Measurements from ENCODE around the gene FNIP1. TPM values are rescaled to one million over a fixed set of nuclear protein-coding genes. Genes with fewer than 3 reads are reported as not detected.

The FNIP1 gene
- total and polyA plus RNA-seq, 2 of the 13 experiments (the other 11 are each of a cell fraction or from before 2014, with no cell fraction given), result 10.9 to 29.3 TPM

DNA sequence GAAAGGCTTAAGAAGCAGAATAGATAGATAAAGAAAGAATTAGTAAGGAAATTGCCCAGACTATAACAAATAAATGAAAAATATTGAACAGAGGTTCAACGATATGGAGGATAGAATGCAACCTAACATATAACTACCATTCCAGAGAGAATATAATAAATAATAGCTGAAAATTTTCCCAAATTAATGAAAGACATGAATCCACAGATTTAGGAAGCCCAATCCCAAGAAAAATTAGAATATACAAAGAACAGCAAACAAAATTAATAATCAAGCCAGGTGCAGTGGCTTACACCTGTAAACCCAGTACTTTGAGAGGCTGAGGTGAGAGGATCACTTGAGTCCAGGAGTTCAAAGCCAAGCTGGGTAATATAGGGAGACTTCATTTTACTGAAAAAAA is 27.8 kb upstream of the FNIP1 start (continued):
- TF ChIP-seq, protein P1, sequence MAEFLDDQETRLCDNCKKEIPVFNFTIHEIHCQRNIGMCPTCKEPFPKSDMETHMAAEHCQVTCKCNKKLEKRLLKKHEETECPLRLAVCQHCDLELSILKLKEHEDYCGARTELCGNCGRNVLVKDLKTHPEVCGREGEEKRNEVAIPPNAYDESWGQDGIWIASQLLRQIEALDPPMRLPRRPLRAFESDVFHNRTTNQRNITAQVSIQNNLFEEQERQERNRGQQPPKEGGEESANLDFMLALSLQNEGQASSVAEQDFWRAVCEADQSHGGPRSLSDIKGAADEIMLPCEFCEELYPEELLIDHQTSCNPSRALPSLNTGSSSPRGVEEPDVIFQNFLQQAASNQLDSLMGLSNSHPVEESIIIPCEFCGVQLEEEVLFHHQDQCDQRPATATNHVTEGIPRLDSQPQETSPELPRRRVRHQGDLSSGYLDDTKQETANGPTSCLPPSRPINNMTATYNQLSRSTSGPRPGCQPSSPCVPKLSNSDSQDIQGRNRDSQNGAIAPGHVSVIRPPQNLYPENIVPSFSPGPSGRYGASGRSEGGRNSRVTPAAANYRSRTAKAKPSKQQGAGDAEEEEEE (CRISPR knock-in tag; IDR thresholded peaks at IDR 0.05; ENCODE audit: borderline replicate concordance), result no peak

DNA sequence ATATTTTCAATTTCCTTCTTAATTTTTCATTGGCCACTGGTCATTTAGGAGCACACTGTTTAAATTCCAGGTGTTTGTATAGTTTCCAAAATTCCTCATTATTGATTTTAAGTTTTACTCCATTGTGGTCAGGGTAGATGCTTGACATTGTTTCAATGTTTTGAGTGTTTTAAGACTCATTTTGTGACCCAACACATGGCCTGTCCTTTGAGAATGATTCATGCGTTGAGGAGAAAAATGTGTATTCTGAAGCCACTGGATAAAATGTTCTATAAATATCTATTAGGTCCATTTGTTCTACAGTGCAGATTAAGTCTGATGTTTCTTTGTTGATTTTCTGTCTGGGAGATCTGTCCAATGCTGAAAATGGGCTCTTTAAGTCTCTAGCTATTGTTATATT is 24.4 kb upstream of the FNIP1 start:
- ATAC-seq, result no peak
- in situ Hi-C loops (cut with HindIII; ENCODE audit: extremely low pct_ligation_motif_present, low pct_unique_long_range_greater_than_20kb) (no loop called here), intact Hi-C loops (cut with micrococcal nuclease; ENCODE audit: unreplicated experiment) (no loop called here)
- no peak overlapping the region for H3K27ac ChIP-seq (ENCODE audit: extremely low read length, insufficient read depth, low read length)
- TF ChIP-seq SUZ12 (IDR thresholded peaks at IDR 0.05; ENCODE audit: low read depth, low read length), result no peak
- no peak for TF ChIP-seq ELF3 (CRISPR knock-in tag; IDR thresholded peaks at IDR 0.05)
- TF ChIP-seq BCL6 (CRISPR knock-in tag; IDR thresholded peaks at IDR 0.05), result no peak
- no peak for TF ChIP-seq SIX4 (CRISPR knock-in tag; IDR thresholded peaks at IDR 0.05)
- no peak for TF ChIP-seq ZKSCAN8 (CRISPR knock-in tag; IDR thresholded peaks at IDR 0.05; ENCODE audit: borderline replicate concordance)
- TF ChIP-seq NPAS2 (CRISPR knock-in tag; IDR thresholded peaks at IDR 0.05; ENCODE audit: borderline replicate concordance), result no peak
- no peak for TF ChIP-seq RAD51 (IDR thresholded peaks at IDR 0.05; ENCODE audit: borderline replicate concordance)
- TF ChIP-seq ATF7 (IDR thresholded peaks at IDR 0.05), result no peak
- TF ChIP-seq ATF7 (CRISPR knock-in tag; IDR thresholded peaks at IDR 0.05), result no peak
- TF ChIP-seq TSC22D2 (CRISPR knock-in tag; IDR thresholded peaks at IDR 0.05; ENCODE audit: borderline replicate concordance), result no peak
- TF ChIP-seq, protein P2, sequence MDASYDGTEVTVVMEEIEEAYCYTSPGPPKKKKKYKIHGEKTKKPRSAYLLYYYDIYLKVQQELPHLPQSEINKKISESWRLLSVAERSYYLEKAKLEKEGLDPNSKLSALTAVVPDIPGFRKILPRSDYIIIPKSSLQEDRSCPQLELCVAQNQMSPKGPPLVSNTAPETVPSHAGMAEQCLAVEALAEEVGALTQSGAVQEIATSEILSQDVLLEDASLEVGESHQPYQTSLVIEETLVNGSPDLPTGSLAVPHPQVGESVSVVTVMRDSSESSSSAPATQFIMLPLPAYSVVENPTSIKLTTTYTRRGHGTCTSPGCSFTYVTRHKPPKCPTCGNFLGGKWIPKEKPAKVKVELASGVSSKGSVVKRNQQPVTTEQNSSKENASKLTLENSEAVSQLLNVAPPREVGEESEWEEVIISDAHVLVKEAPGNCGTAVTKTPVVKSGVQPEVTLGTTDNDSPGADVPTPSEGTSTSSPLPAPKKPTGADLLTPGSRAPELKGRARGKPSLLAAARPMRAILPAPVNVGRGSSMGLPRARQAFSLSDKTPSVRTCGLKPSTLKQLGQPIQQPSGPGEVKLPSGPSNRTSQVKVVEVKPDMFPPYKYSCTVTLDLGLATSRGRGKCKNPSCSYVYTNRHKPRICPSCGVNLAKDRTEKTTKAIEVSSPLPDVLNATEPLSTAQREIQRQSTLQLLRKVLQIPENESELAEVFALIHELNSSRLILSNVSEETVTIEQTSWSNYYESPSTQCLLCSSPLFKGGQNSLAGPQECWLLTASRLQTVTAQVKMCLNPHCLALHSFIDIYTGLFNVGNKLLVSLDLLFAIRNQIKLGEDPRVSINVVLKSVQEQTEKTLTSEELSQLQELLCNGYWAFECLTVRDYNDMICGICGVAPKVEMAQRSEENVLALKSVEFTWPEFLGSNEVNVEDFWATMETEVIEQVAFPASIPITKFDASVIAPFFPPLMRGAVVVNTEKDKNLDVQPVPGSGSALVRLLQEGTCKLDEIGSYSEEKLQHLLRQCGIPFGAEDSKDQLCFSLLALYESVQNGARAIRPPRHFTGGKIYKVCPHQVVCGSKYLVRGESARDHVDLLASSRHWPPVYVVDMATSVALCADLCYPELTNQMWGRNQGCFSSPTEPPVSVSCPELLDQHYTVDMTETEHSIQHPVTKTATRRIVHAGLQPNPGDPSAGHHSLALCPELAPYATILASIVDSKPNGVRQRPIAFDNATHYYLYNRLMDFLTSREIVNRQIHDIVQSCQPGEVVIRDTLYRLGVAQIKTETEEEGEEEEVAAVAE (CRISPR knock-in tag; IDR thresholded peaks at IDR 0.05; ENCODE audit: borderline replicate concordance), result no peak
- TF ChIP-seq, protein P3, sequence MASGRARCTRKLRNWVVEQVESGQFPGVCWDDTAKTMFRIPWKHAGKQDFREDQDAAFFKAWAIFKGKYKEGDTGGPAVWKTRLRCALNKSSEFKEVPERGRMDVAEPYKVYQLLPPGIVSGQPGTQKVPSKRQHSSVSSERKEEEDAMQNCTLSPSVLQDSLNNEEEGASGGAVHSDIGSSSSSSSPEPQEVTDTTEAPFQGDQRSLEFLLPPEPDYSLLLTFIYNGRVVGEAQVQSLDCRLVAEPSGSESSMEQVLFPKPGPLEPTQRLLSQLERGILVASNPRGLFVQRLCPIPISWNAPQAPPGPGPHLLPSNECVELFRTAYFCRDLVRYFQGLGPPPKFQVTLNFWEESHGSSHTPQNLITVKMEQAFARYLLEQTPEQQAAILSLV (CRISPR knock-in tag; IDR thresholded peaks at IDR 0.05; ENCODE audit: borderline replicate concordance), result no peak
- H3K79me2 ChIP-seq (ENCODE audit: insufficient read depth, low read length), result no peaks in the 10 kb centered on the region
- no peaks in the 10 kb centered on the region for H3K27me3 ChIP-seq (ENCODE audit: control insufficient read depth in 1 of 2, insufficient read depth in 2 of 2, low read length in 2 of 2)
- POLR2A ChIA-PET, result no interaction called here
- WGBS (ENCODE audit: low lambda C conversion rate), result 42% methylated on average over 1 of the region's 1 CpG
- BruUV-seq (replicated peaks), result no TSS peak
- no peak overlapping the region for H3K4me3 ChIP-seq (replicated peaks in 1 of 3; ENCODE audit: insufficient read depth in 1 of 3, low read depth in 2 of 3, low read length in 3 of 3)
- DNase-seq (ENCODE audit: low spot score), result no peak
- H3K4me1 ChIP-seq (ENCODE audit: insufficient read depth, low read length), result peaks cover 13% of the 10 kb centered on the region
- H3K9me3 ChIP-seq (ENCODE audit: low read length), result no peaks in the 10 kb centered on the region
- no peaks in the 10 kb centered on the region for H3K36me3 ChIP-seq (replicated peaks in 1 of 2; ENCODE audit: control insufficient read depth in 1 of 2, insufficient read depth in 2 of 2, low read length in 2 of 2)
- no peak overlapping the region for H3K9ac ChIP-seq (ENCODE audit: insufficient read depth, low read depth, low read length)
- H2AFZ ChIP-seq (ENCODE audit: low read length), result no peak overlapping the region
- H3K4me2 ChIP-seq (ENCODE audit: low read depth, low read length), result no peak overlapping the region
- CTCF ChIA-PET (ENCODE audit: low intra/inter-chr PET ratio, low total read pairs), result no interaction called here
- H4K20me1 ChIP-seq (ENCODE audit: insufficient read depth, low read length), result no peaks in the 10 kb centered on the region
- FAIRE-seq, result no peak

All from HepG2 (cell line).